GM10248 (cell line): ENCODE results near the gene CACNA1C.

Experiments used
- CTCF ChIA-PET: fragments of 300-600 bp; sonication (Branson Sonifier 250); formaldehyde crosslinking; extraction: SDS; loops from one replicate; lab custom pipeline; 2021; ENCODE audit warnings: antibody characterized with exemption; lab: Yijun Ruan, JAX
- POLR2A ChIA-PET: fragments of 350-650 bp; sonication (Branson Sonifier 250); formaldehyde crosslinking; extraction: SDS; loops from one replicate; lab custom pipeline; 2020; ENCODE audit warnings: antibody characterized with exemption; lab: Yijun Ruan, JAX
- DNase-seq: peaks from one replicate; pipeline ENCODE4 v3.0.0; 2012; ENCODE audit errors: extremely low spot score
- TF ChIP-seq, protein P1 (sequence below): IDR thresholded peaks from 2 replicates; pipeline ENCODE4 v1.5.1; 2012; ENCODE audit warnings: mild to moderate bottlenecking, low read depth; ENCODE audit errors: extremely low read depth, missing control alignments, control extremely low read depth

The CACNA1C gene

DNA sequence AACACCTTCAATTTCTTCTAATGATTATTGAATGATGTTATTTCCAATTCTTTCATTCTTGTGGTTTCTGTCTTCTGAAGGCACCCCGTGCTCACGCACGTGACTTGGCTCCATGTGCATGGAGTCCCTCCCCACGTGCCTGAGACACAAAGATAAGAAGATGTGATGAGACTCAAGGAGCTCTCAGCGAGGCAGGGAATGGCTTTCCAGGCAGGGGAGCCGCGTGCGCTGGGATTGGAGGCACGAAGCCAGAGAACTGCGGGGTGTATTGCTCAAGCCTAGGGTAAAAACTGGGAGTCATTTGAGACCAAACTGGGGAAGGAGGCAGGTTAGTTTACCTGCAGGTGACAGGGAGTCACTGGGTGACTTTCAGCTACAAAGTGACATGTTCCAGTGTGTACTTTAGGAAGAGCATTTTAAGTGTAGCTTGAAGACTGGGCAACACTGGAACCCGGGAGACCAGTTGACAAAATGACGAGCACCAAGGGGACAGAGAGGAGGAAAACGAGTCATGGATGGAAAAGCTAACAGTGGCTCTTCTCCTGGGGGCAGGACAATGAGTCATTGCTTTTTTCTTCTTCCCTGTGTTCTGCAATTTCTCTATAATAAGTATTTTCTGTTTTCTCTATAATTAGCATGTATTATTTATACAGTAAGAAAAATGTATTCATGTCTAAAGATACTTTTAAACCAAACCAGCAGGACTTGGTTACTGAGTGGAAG, 430.3 kb downstream of the CACNA1C start:
- TF ChIP-seq, protein P1, sequence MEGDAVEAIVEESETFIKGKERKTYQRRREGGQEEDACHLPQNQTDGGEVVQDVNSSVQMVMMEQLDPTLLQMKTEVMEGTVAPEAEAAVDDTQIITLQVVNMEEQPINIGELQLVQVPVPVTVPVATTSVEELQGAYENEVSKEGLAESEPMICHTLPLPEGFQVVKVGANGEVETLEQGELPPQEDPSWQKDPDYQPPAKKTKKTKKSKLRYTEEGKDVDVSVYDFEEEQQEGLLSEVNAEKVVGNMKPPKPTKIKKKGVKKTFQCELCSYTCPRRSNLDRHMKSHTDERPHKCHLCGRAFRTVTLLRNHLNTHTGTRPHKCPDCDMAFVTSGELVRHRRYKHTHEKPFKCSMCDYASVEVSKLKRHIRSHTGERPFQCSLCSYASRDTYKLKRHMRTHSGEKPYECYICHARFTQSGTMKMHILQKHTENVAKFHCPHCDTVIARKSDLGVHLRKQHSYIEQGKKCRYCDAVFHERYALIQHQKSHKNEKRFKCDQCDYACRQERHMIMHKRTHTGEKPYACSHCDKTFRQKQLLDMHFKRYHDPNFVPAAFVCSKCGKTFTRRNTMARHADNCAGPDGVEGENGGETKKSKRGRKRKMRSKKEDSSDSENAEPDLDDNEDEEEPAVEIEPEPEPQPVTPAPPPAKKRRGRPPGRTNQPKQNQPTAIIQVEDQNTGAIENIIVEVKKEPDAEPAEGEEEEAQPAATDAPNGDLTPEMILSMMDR = no peak
- ChIA-PET POLR2A (no interaction called here), CTCF (no interaction called here)
- no peak for DNase-seq

DNA sequence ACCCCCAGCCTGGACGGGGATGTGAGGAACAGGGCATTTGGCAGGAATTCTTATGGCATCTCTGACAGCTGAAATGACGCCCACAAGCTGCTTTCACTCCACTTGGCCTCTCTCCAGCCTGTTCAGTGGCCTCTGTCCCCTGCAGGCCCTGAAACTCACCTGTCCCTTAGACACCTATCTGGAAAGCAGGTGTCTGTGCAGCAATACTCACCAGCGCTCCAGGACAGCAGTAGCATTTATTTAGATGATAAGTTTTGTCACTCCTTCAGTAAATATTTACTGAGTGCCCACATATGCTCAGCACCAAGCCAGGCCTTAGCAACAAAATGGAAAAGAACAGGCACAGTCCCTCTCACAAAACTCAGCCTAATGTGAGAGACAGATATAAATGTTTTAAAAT, 430.9 kb downstream of the CACNA1C start:
- TF ChIP-seq, protein P1 = no peak
- ChIA-PET CTCF (no interaction called here), POLR2A (no interaction called here)
- DNase-seq = no peak

DNA sequence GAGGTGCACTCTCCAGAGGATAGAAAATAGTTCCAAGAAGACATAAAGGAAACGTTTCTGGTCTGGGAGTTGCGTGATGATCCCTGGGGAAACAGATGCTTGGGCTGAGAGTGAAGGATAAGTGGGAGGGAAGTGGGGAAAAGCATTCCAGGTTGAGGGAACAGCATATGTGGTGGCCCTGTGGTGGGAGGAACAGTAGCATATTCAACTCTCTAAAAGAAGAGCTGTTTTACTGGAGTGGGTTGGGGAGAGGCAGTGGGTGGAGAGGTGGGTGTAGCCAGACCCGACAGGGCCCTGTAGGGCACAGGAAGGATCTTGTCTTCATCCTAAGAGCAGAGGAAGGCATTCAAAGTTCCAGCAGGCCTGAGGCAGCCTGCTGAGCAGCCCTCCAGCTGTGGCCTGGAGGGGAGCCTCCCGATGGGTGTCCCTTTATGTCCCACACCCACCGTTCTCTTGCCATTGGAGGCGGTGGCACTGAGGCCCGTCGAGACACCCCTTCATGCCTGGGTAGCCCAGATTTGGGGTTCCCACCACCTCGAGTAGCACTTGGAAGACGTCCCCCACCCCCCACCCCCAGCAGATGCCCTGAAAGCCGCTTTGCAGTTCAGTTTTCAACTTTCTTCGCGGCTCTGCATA, 431.5 kb downstream of the CACNA1C start:
- CTCF ChIA-PET = no interaction called here
- DNase-seq = no peak
- POLR2A ChIA-PET = no interaction called here

DNA sequence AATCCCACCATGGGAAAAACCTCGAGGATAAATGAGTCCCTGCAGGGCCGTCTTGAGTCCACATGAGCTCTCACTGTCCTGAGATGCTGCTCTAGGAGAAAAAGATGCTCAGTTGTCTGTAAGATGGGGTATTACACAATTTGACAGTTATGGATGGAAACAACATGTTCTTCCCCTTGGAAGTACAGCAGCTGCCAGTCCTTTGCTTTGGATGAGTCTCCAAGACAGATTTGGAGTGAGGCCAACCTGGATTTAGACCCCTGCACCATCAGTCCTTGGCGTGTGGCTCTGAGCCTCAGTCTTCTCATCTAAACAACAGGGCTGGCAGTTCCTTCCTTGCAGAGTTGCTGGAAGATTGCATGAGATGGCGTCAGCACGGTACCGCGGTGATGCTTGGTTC, 432.9 kb downstream of the CACNA1C start:
- ChIA-PET CTCF (no interaction called here), POLR2A (no interaction called here)
- TF ChIP-seq, protein P1 = no peak
- no peak for DNase-seq

More for the DNA sequence above, 431.5 kb downstream of the CACNA1C start:
- TF ChIP-seq, protein P1 = no peak

DNA sequence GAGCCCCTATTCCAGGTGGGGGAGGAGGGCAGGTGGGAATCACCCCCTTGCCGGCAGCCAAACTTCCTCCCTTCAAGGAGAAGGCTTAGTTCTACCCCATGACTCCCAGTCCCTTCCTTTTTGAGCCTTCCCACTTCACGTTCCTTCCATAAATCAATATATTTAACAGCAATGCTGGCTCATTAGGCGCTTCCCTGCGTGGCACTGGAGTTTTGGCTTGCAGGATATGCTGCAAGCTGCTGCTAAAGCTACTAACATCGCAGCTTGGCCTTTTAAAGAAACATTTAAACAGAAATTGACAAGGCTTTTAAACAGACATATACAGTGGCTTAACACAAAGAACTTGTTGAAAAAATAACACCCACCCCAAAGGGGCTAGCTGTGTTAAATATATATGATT, 434.0 kb downstream of the CACNA1C start:
- no peak for DNase-seq
- CTCF ChIA-PET = no interaction called here
- POLR2A ChIA-PET = no interaction called here
- TF ChIP-seq, protein P1 = no peak

DNA sequence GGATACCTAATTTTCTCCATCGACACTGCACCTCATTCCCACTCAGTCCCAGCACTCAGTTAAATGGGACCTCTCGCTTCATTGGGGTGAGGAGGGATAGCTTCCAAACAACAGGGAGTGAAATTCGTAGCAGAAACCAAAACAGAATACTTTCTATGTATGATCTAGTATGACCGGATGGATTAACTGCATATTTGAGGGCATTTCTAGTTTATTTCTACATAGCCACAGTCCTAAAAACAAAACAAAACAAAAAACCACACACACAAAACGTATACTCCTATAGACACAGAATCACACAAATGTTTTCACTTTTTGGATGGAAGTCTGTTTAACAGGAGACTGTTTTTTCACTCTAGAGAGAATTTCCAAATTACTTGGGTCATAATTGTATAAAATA, 434.5 kb downstream of the CACNA1C start:
- no peak for DNase-seq
- ChIA-PET POLR2A (no interaction called here), CTCF (no interaction called here)
- TF ChIP-seq, protein P1 = no peak
